Measurements from ENCODE around the gene RBP5. TPM values are rescaled to one million over a fixed set of nuclear protein-coding genes. Genes with fewer than 3 reads are reported as not detected.

Gene RBP5
- total and polyA plus RNA-seq, 10 of the 15 experiments (the other 5 are each of a cell fraction or from before 2014, with no cell fraction given): 0.11 to 1.1 (median 0.31) TPM; not detected in 4

DNA sequence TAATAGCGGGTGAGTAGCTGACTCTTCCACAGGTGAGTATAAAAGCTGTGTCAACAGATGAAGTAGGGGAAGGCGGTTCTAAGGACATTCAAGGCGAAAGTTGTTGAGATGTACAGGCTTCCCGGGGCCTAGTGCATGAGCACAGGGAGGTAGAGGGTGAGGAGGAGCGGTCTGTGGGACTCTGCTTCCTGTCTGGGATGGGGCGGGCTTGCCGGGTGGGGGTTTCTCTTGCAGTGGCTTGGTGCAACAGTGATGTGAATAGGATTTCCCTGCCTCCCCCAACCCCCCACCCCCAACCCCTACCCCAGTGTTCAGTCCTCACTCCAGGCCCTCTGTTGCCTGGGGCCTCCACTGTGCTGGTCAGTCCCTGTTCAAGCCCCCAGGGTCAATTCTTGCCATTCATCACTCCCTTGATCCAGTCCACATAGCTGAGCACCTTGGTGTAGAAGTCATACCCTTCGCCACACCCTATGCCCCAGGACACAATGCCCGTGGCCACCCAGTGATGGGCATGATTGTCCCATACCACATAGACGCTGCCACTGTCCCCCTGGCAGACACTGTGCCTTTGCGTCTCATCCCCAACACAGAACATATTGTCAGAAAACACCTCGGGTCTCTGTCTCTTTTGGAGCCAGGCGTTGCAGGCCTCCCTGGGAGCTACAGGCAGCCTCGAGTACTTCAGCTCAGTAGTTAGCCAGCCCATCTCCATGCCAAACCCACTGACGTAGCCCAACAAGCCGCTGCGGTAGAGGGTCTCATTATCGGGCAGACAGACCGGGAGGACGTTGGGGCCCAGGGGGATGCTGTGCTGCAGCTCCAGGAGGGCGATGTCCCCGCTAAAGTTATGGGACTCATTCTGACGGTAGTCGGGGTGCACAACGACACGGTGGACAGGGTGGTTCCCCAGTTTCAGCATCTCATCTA, 32.4 kb downstream of the RBP5 start:
- no peak overlapping the region for H3K4me2 ChIP-seq (ENCODE audit: control insufficient read depth, insufficient read depth)
- POLR2A ChIA-PET: interaction anchor here (0.8 kb wide), 1 partner anchor 15 kb away, joined by 3 read pairs; no protein-coding TSS in a partner anchor
- no peak overlapping the region for H2AFZ ChIP-seq (ENCODE audit: control insufficient read depth, low read depth, low read length)
- no peaks in the 10 kb centered on the region for H3K36me3 ChIP-seq (ENCODE audit: control insufficient read depth in 2 of 2, insufficient read depth in 2 of 2, low read length in 1 of 2)
- no peak overlapping the region for H3K27ac ChIP-seq (ENCODE audit: control insufficient read depth, insufficient read depth)
- H3K4me3 ChIP-seq: no peak overlapping the region
- SMC1A ChIA-PET (ENCODE audit: uncharacterized antibody, unreplicated experiment): interaction anchor here (1.3 to 2.1 kb wide), 2 partner anchors 12 to 16 kb away, joined by 4 to 12 read pairs; partner anchors contain the start of gene C1RL
- in situ Hi-C loops (cut with MboI): no loop called here
- H3K9me3 ChIP-seq (replicated peaks; ENCODE audit: control insufficient read depth, insufficient read depth, low read length): no peaks in the 10 kb centered on the region
- H3K4me1 ChIP-seq (ENCODE audit: control insufficient read depth, insufficient read depth, low read length): no peaks in the 10 kb centered on the region
- no peaks in the 10 kb centered on the region for H3K27me3 ChIP-seq (replicated peaks in 1 of 2; ENCODE audit: control insufficient read depth in 2 of 2, insufficient read depth in 2 of 2, low read length in 1 of 2)
- 88% methylated on average over 24 of the region's 26 CpGs for WGBS (ENCODE audit: insufficient coverage, insufficient replicate concordance, low lambda C conversion rate, missing lambda C conversion rate)
- RAD21 ChIA-PET (ENCODE audit: unreplicated experiment): interaction anchor here (1.1 kb wide), 1 partner anchor 17 kb away, joined by 3 read pairs; no protein-coding TSS in a partner anchor
- H3K79me2 ChIP-seq (ENCODE audit: control insufficient read depth, insufficient read depth, low read length): no peaks in the 10 kb centered on the region
- no TSS peak for BruUV-seq (replicated peaks)
- TF ChIP-seq CEBPB (IDR thresholded peaks at IDR 0.05; ENCODE audit: borderline replicate concordance in 1 of 2, low read depth in 2 of 2, low read length in 2 of 2) (no peak), ZNF622 (IDR thresholded peaks at IDR 0.05) (no peak), KDM1A (IDR thresholded peaks at IDR 0.05; ENCODE audit: borderline replicate concordance) (no peak), RUNX3 (IDR thresholded peaks at IDR 0.05; ENCODE audit: low read length) (no peak), EED (IDR thresholded peaks at IDR 0.05; ENCODE audit: low read depth) (no peak), ZNF384 (IDR thresholded peaks at IDR 0.05; ENCODE audit: borderline replicate concordance, low read depth, low read length) (no peak), RAD21 (IDR thresholded peaks at IDR 0.05; ENCODE audit: insufficient read depth, low read depth, low read length) (no peak), RCOR1 (conservative IDR thresholded peaks at IDR 0.05; ENCODE audit: low read depth, low read length) (no peak), WRNIP1 (IDR thresholded peaks at IDR 0.05; ENCODE audit: borderline replicate concordance, low read depth, low read length) (no peak), STAT3 (IDR thresholded peaks at IDR 0.05; ENCODE audit: low read depth, low read length) (no peak)
- TF ChIP-seq, protein P1, sequence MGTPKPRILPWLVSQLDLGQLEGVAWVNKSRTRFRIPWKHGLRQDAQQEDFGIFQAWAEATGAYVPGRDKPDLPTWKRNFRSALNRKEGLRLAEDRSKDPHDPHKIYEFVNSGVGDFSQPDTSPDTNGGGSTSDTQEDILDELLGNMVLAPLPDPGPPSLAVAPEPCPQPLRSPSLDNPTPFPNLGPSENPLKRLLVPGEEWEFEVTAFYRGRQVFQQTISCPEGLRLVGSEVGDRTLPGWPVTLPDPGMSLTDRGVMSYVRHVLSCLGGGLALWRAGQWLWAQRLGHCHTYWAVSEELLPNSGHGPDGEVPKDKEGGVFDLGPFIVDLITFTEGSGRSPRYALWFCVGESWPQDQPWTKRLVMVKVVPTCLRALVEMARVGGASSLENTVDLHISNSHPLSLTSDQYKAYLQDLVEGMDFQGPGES (IDR thresholded peaks at IDR 0.05): no peak
- H3K9ac ChIP-seq (ENCODE audit: control insufficient read depth, insufficient read depth, low read length): no peak overlapping the region
- DNase-seq (ENCODE audit: low read depth, low spot score) (no peak), FAIRE-seq (no peak), ATAC-seq (no peak)
- CTCF ChIA-PET: interaction anchor here (1.0 to 3.5 kb wide), 6 partner anchors 11 to 223 kb away, joined by 4 to 26 read pairs (median 4); partner anchors contain the start of genes C1RL and SPSB2
- H4K20me1 ChIP-seq (ENCODE audit: control insufficient read depth, insufficient read depth): no peaks in the 10 kb centered on the region
- intact Hi-C loops (cut with micrococcal nuclease; ENCODE audit: unreplicated experiment): no loop called here
